Endothelial cell of umbilical vein (primary cell): ENCODE results near the gene SEPTIN11. TPM values are rescaled to one million over a fixed set of nuclear protein-coding genes. Genes with fewer than 3 reads are reported as not detected.

Source experiments
- BruUV-seq: library from RNA; stranded (reverse); fragments of 400-500 nt; replicated peaks from 2 replicates; lab custom pipeline; 2021; lab: Mats Ljungman, UMichigan
- CTCF ChIA-PET: fragments of 300-600, 350-600 bp; sonication (Branson Sonifier 250); formaldehyde crosslinking; loops from one replicate; lab custom pipeline; 2021; ENCODE audit warnings: antibody characterized with exemption, inconsistent platforms; lab: Charles Lee
- POLR2A ChIA-PET: fragments of 300-600, 350-600 bp; sonication (Branson Sonifier 250); formaldehyde crosslinking; loops from one replicate; lab custom pipeline; 2021; ENCODE audit warnings: antibody characterized with exemption, inconsistent platforms; lab: Charles Lee
- DNase-seq: peaks from one replicate; pipeline ENCODE4 v3.0.0-alpha.2; 2011; ENCODE audit warnings: low read depth, low spot score
- FAIRE-seq: peaks from 2 replicates; lab custom pipeline; 2011; peaks lifted over from hg19 to GRCh38; lab: Jason Lieb, UNC
- H2AFZ ChIP-seq: 2 replicates; pipeline ENCODE4 v1.6.0; 2012; ENCODE audit warnings: low read depth, low read length, control low read depth, inconsistent platforms
- H3K27ac ChIP-seq: 2 replicates; pipeline ENCODE4 v1.5.1; 2011; ENCODE audit warnings: low read depth, mild to moderate bottlenecking, control low read depth, low read length, moderate library complexity; ENCODE audit not compliant: insufficient read depth
- H3K27me3 ChIP-seq, 2 experiments: 2 replicates each; pipeline versions ENCODE4 v1.6.0 to v1.6.1; 2011; ENCODE audit warnings: low read length in 2 of 2, mixed read lengths in 1 of 2; ENCODE audit not compliant: control insufficient read depth in 2 of 2, insufficient read depth in 2 of 2
- H3K36me3 ChIP-seq, 2 experiments: 2 replicates in 1 of 2; 3 replicates in 1 of 2; pipeline ENCODE4 v1.5.1; 2011; ENCODE audit warnings: low read length in 2 of 2, mild to moderate bottlenecking in 1 of 2, moderate library complexity in 1 of 2; ENCODE audit not compliant: control insufficient read depth in 2 of 2, insufficient read depth in 2 of 2; ENCODE audit errors: extremely low read depth in 1 of 2
- H3K4me1 ChIP-seq: 3 replicates; pipeline ENCODE4 v1.5.1; 2011; ENCODE audit warnings: mild to moderate bottlenecking, low read length; ENCODE audit not compliant: control insufficient read depth, insufficient read depth; ENCODE audit errors: extremely low read depth
- H3K4me2 ChIP-seq: 2 replicates; pipeline ENCODE4 v1.6.1; 2011; ENCODE audit warnings: low read length, control low read depth, mixed read lengths; ENCODE audit not compliant: insufficient read depth
- H3K4me3 ChIP-seq, 3 experiments: fragments of 200-600 bp in 1 of 3; sonication (generic), shearing (Covaris generic) in 1 of 3; replicated peaks in 1 of 3; 2 replicates each; pipeline ENCODE4 v1.5.1; 2011 to 2016; ENCODE audit warnings: control low read depth in 3 of 3, low read length in 3 of 3, mild to moderate bottlenecking in 2 of 3, inconsistent platforms in 1 of 3, low read depth in 1 of 3, moderate library complexity in 1 of 3; ENCODE audit not compliant: insufficient read depth in 1 of 3
- H3K79me2 ChIP-seq: 2 replicates; pipeline ENCODE4 v1.6.0; 2012; ENCODE audit warnings: low read length, inconsistent platforms; ENCODE audit not compliant: control insufficient read depth, insufficient read depth
- H3K9ac ChIP-seq: replicated peaks from 2 replicates; pipeline ENCODE3; 2011; ENCODE audit warnings: low read length, control low read depth; ENCODE audit not compliant: insufficient read depth; ENCODE audit errors: extremely low read depth
- H3K9me1 ChIP-seq: replicated peaks from 3 replicates; pipeline ENCODE4 v1.6.0; 2011; ENCODE audit warnings: mild to moderate bottlenecking, low read length; ENCODE audit not compliant: control insufficient read depth, insufficient read depth; ENCODE audit errors: extremely low read depth
- H3K9me3 ChIP-seq: replicated peaks from 2 replicates; pipeline ENCODE4 v1.5.1; 2012; ENCODE audit warnings: low read length, inconsistent platforms; ENCODE audit not compliant: control insufficient read depth, insufficient read depth
- H4K20me1 ChIP-seq: replicated peaks from 2 replicates; pipeline ENCODE3; 2011; ENCODE audit warnings: mild to moderate bottlenecking, low read length; ENCODE audit not compliant: control insufficient read depth, insufficient read depth; ENCODE audit errors: extremely low read depth
- CTCF ChIP-seq, 2 donors: IDR thresholded peaks; 1 replicate in 1 of 2; 2 replicates in 1 of 2; pipeline ENCODE4 v1.5.1; 2011; ENCODE audit warnings: low read length in 2 of 2, mild to moderate bottlenecking in 2 of 2, moderate library complexity in 2 of 2, control low read depth in 1 of 2, inconsistent platforms in 1 of 2, low read depth in 1 of 2; ENCODE audit not compliant: insufficient read depth in 1 of 2; ENCODE audit errors: extremely low read depth in 1 of 2
- EZH2 ChIP-seq: IDR thresholded peaks from 2 replicates; pipeline ENCODE4 v1.6.1; 2012; ENCODE audit warnings: borderline replicate concordance, low read depth, mild to moderate bottlenecking, moderate library complexity, low read length, inconsistent platforms; ENCODE audit not compliant: severe bottlenecking
- FOS ChIP-seq: IDR thresholded peaks from 2 replicates; pipeline ENCODE4 v1.6.1; 2011; ENCODE audit warnings: mild to moderate bottlenecking, low read length, moderate library complexity, borderline replicate concordance; ENCODE audit not compliant: insufficient read depth
- GATA2 ChIP-seq: IDR thresholded peaks from 2 replicates; pipeline ENCODE4 v1.7.0; 2011; ENCODE audit warnings: low read depth, mild to moderate bottlenecking, moderate library complexity, mixed read lengths, low read length; ENCODE audit not compliant: insufficient read length, insufficient read depth
- JUN ChIP-seq: IDR thresholded peaks from 2 replicates; pipeline ENCODE4 v1.6.1; 2011; ENCODE audit warnings: borderline replicate concordance, low read depth; ENCODE audit not compliant: insufficient read length, insufficient read depth
- MYC ChIP-seq: IDR thresholded peaks from one replicate; pipeline ENCODE4 v1.6.1; 2011; ENCODE audit warnings: mild to moderate bottlenecking, low read depth, low read length
- POLR2A ChIP-seq: IDR thresholded peaks from 2 replicates; pipeline ENCODE4 v1.6.1; 2012; ENCODE audit warnings: low read depth, mild to moderate bottlenecking, control low read depth, low read length
- POLR2AphosphoS5 ChIP-seq: IDR thresholded peaks from 2 replicates; pipeline ENCODE4 v1.6.1; 2012; ENCODE audit warnings: low read depth, mild to moderate bottlenecking, control low read depth, low read length, moderate library complexity; ENCODE audit not compliant: insufficient read depth
- dilution Hi-C: fragments of 300-500 bp; cut with MboI; formaldehyde crosslinking; loops from one replicate; pipeline ENCODE4 v1.15.0; 2019; ENCODE audit warnings: low sequenced_read_pairs; ENCODE audit not compliant: extremely low pct_ligation_motif_present
- intact Hi-C: fragments of 100-400 bp; cut with micrococcal nuclease; formaldehyde crosslinking; loops from one replicate; pipeline ENCODE4 v1.10.0; 2022
- polyA plus RNA-seq, 4 experiments: library from polyadenylated mRNA; depleted of rRNA in 3 of 4; stranded (reverse) in 3 of 4; unstranded in 1 of 4; fragments of >200 nt; gene quantifications; 2 replicates each; pipeline versions ENCODE4 v1.2.1 to v1.2.3, GENCODE V29; 2011 to 2012; ENCODE audit warnings: missing spikeins in 1 of 4
- total RNA-seq: library from RNA; stranded (reverse); gene quantifications from 2 replicates; pipeline ENCODE4 v1.2.3, GENCODE V29; 2021
- TF ChIP-seq, protein P1 (sequence below): IDR thresholded peaks from 2 replicates; pipeline ENCODE4 v1.6.1; 2011; ENCODE audit not compliant: insufficient read depth, insufficient read length

The SEPTIN11 gene
- total and polyA plus RNA-seq, 2 donors (not counting 3 experiments of a cell fraction or from before 2014, with no cell fraction given), result 69.4 to 202 TPM

DNA sequence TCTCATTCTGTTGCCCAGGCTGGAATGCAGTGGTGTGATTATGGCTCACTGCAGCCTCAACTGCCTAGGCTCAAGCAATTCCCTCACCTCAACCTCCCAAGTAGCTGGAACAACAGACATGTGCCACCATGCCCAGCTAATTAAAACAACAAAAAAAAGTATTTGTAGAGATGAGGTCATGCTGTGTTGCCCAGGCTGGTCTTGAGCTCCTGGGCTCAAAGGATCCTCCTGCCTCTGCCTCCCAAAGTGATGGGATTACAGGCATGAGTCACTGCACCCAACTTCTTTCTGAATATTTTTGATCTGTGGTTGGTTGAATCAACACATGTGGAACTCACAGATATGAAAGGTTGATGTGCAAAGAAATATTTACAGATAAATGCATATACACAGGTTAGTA lies 18.5 kb upstream of the SEPTIN11 start:
- no peak overlapping the region for H3K9ac ChIP-seq
- H3K4me2 ChIP-seq, result no peak overlapping the region
- intact Hi-C loops (no loop called here), dilution Hi-C loops (no loop called here)
- no peaks in the 10 kb centered on the region for H3K9me3 ChIP-seq
- no peak overlapping the region for H3K27ac ChIP-seq
- H3K4me3 ChIP-seq, result no peak overlapping the region
- H3K4me1 ChIP-seq, result no peaks in the 10 kb centered on the region
- H3K9me1 ChIP-seq, result no peaks in the 10 kb centered on the region
- no peaks in the 10 kb centered on the region for H3K36me3 ChIP-seq
- H3K79me2 ChIP-seq, result no peaks in the 10 kb centered on the region
- FAIRE-seq (no peak), DNase-seq (no peak)
- TF ChIP-seq CTCF (IDR thresholded peaks at IDR 0.05; ENCODE audit: extremely low read depth in 1 of 2, insufficient read depth in 1 of 2, low read depth in 1 of 2, low read length in 2 of 2), result no peak
- no peak for TF ChIP-seq JUN
- TF ChIP-seq, protein P1, sequence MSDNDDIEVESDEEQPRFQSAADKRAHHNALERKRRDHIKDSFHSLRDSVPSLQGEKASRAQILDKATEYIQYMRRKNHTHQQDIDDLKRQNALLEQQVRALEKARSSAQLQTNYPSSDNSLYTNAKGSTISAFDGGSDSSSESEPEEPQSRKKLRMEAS, result no peak
- no peak for TF ChIP-seq EZH2
- TF ChIP-seq GATA2, result no peak
- no peak for TF ChIP-seq FOS
- no peak for TF ChIP-seq POLR2AphosphoS5
- TF ChIP-seq POLR2A, result no peak
- TF ChIP-seq MYC, result no peak
- ChIA-PET CTCF (no interaction called here), POLR2A (no interaction called here)
- H2AFZ ChIP-seq, result no peak overlapping the region
- H3K27me3 ChIP-seq, result no peaks in the 10 kb centered on the region
- H4K20me1 ChIP-seq, result no peaks in the 10 kb centered on the region
- BruUV-seq, result no TSS peak
